Endometrial microvascular endothelial cells (primary cell): ENCODE results near the gene ACE. TPM values are rescaled to one million over a fixed set of nuclear protein-coding genes. Genes with fewer than 3 reads are reported as not detected.

ENCODE experiments used
- in situ Hi-C: cut with HindIII; loops from 2 replicates; pipeline ENCODE4 v1.10.0; 2017; ENCODE audit warnings: low sequenced_read_pairs, low pct_unique_long_range_greater_than_20kb; ENCODE audit errors: inconsistent ontology term
- total RNA-seq: library from RNA; depleted of rRNA; stranded (reverse); fragments of >200 nt; gene quantifications from one replicate; pipeline ENCODE4 v1.2.3, GENCODE V29; 2015; ENCODE audit errors: inconsistent ontology term

ACE gene
- total RNA-seq, 1 donor from 2014 or later, result 35.7 TPM

DNA sequence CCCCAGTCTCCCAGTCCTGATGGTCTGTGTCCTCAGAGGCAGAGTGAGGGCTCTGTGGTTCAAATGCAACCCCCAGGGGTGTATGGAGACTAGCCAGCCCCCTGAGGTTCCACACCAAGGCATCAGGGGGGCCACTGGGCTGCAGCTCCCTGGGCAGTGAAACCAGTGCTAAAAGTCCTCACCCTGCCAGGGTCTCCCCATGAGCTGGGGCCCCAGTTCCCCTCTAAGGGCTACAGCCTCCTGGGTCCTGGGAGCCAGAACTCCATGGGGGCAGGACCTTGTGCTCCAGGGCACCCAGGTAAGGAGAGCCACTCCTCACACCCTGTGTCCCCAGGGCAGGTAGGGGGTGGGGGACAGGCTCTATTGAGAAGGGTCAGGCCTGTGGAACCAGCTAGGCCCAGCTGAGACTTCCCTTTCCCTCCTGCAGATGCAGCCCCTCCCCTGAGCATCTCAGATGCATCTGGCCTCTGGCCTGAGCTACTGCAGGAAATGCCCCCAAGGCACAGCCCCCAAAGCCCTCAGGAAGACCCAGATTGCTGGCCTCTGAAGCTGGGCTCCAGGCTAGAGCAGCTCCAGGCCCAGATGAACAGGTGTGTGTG lies 67.1 kb downstream of the ACE start:
- in situ Hi-C loops, result no loop called here

- in situ Hi-C loops, result no loop called here
Observed at GRCh38 chr17:63544467-63545301, 67.8 kb downstream of the ACE start.

DNA sequence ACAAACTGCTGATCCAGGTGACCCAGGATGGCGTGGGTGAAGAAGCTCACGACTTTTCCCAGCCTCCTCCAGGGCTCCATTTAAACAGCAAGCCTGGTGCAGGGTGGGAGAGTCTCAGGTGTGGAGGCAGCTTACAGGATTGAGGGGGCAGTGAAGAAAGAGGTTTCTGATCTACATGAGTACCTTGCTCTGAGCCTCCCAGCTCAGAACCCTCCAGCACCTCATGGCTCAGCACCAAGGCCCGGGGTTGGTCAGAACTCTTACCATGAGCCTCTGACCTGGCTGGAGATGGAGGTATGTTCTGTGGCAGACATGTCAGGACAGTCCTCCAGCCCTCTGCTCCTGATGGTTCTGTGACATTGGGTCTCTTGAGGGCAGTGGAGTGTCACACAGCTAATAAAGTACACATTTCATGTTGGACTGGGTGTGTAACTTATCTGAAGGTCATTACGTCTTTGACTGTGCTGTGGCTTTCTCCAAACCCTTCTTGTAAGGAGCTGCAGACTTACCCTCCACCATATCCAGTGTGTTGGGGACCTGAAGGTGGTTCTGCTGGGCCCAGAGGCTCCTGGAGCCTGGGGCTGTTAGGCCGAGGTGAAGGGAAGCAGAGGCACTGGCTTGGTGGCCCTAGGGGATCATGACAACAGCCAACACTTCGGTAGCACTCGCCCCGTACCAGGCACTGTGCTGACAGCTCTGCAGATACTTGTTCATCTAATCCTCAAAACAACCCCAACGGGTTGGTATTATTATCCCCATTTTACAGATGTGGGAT lies 69.6 kb downstream of the ACE start:
- in situ Hi-C loops, result no loop called here

GRCh38 chr17:63547083-63547523 lies 70.2 kb downstream of the ACE start:
- in situ Hi-C loops, result no loop called here

Other genes with a start within 250 kb of the ACE start
- gene CYB561, start 30.8 kb upstream of the ACE start, total RNA-seq, result 17.2 TPM
- not detected for gene KCNH6, start 46.3 kb downstream of the ACE start, total RNA-seq
- 49.5 TPM for gene DCAF7, start 73.4 kb downstream of the ACE start, total RNA-seq
- gene TACO1, start 123.8 kb downstream of the ACE start, total RNA-seq, result 36.2 TPM
- gene MAP3K3, start 145.4 kb downstream of the ACE start, total RNA-seq, result 52.6 TPM
- 14.8 TPM for gene LIMD2, start 223.1 kb downstream of the ACE start, total RNA-seq